ENCODE measurements around the gene CRTC3. TPM values are rescaled to one million over a fixed set of nuclear protein-coding genes. Genes with fewer than 3 reads are reported as not detected.

CRTC3 gene
- total RNA-seq, 4 donors from 2014 or later, result 19.8 to 33.1 (median 25.9) TPM

GRCh38 chr15:90586948-90587347 lies 57.2 kb downstream of the CRTC3 start:
- no peak for DNase-seq
- Histone ChIP-seq H3K27me3 (no peaks in the 10 kb centered on the region), H3K9me3 (no peaks in the 10 kb centered on the region), H3K36me3 (no peaks in the 10 kb centered on the region), H3K4me1 (no peaks in the 10 kb centered on the region), H3K27ac (no peak overlapping the region), H3K4me3 (no peak overlapping the region)
- no peak for TF ChIP-seq CTCF (IDR thresholded peaks at IDR 0.05)

- H3K4me3 ChIP-seq, result no peak overlapping the region
- no peaks in the 10 kb centered on the region for H3K27me3 ChIP-seq
- H3K36me3 ChIP-seq, result no peaks in the 10 kb centered on the region
- no peaks in the 10 kb centered on the region for H3K4me1 ChIP-seq
- H3K27ac ChIP-seq, result no peak overlapping the region
- H3K9me3 ChIP-seq, result no peaks in the 10 kb centered on the region
- TF ChIP-seq CTCF (IDR thresholded peaks at IDR 0.05) (no peak), POLR2A (IDR thresholded peaks at IDR 0.05) (no peak)
- DNase-seq, result no peak
Measured at GRCh38 chr15:90588427-90588826, 58.7 kb downstream of the CRTC3 start.

GRCh38 chr15:90591524-90591923 lies 61.8 kb downstream of the CRTC3 start:
- no peaks in the 10 kb centered on the region for H3K36me3 ChIP-seq
- DNase-seq, result no peak
- no peaks in the 10 kb centered on the region for H3K9me3 ChIP-seq
- peaks cover 0 to 18% (median 7%) of the 10 kb centered on the region in 4 donors for H3K4me1 ChIP-seq
- no peak overlapping the region for H3K27ac ChIP-seq
- H3K27me3 ChIP-seq, result no peaks in the 10 kb centered on the region
- TF ChIP-seq CTCF (IDR thresholded peaks at IDR 0.05), result no peak
- TF ChIP-seq POLR2A (IDR thresholded peaks at IDR 0.05), result no peak
- H3K4me3 ChIP-seq, result no peak overlapping the region

- H3K27ac ChIP-seq, result no peak overlapping the region
- no peaks in the 10 kb centered on the region for H3K27me3 ChIP-seq
- DNase-seq, result no peak
- peaks cover 0 to 18% (median 10%) of the 10 kb centered on the region in 4 donors for H3K4me1 ChIP-seq
- no peak overlapping the region for H3K4me3 ChIP-seq
- TF ChIP-seq CTCF (IDR thresholded peaks at IDR 0.05) (no peak), POLR2A (IDR thresholded peaks at IDR 0.05) (no peak)
- no peaks in the 10 kb centered on the region for H3K36me3 ChIP-seq
- no peaks in the 10 kb centered on the region for H3K9me3 ChIP-seq
Measured at GRCh38 chr15:90592131-90592881, 62.6 kb downstream of the CRTC3 start.

GRCh38 chr15:90593499-90594158 lies 63.9 kb downstream of the CRTC3 start:
- Histone ChIP-seq H3K4me1 (peaks cover 0 to 26% (median 20%) of the 10 kb centered on the region in 4 donors), H3K9me3 (no peaks in the 10 kb centered on the region), H3K27me3 (no peaks in the 10 kb centered on the region), H3K36me3 (no peaks in the 10 kb centered on the region), H3K27ac (peak overlapping the region; percentile 34 to 73 (median 64)), H3K4me3 (no peak overlapping the region)
- no peak for TF ChIP-seq POLR2A (IDR thresholded peaks at IDR 0.05)
- no peak for TF ChIP-seq CTCF (IDR thresholded peaks at IDR 0.05)
- DNase-seq, result no peak

All from Peyer's patch (tissue), 4 donors.